ENCODE measurements around the gene FAM76A. TPM values are rescaled to one million over a fixed set of nuclear protein-coding genes. Genes with fewer than 3 reads are reported as not detected.
A peak's percentile ranks its signal among the peaks of the same experiment; 100 is the strongest.
"Not testable (repeated sequence)": the region's sequence is repeated elsewhere in the genome, so short reads cannot be mapped to it uniquely, and the experiment has no call there.

FAM76A gene
- total RNA-seq (10 to 100 TPM; 17.7 to 25.9 TPM), total RNA-seq (28.4 to 47.5 reads per million in 2 donors)

- DNase-seq (peak; percentile 99), ATAC-seq (peak; percentile 93)
- H3K27me3 Mint-ChIP-seq: no peaks in the 10 kb centered on the region
- H3K4me1 Mint-ChIP-seq: peaks cover 15% of the 10 kb centered on the region
- H3K4me3 Mint-ChIP-seq: peak within 1 kb of the TSS; percentile 81
- H3K27ac Mint-ChIP-seq: peak within 1 kb of the TSS; percentile 96
- H3K9me3 ChIP-seq (ENCODE audit: control insufficient read depth, low read length, poor library complexity, severe bottlenecking): no peaks in the 10 kb centered on the region
- no peaks in the 10 kb centered on the region for H3K36me3 Mint-ChIP-seq (ENCODE audit: low read depth)
Observed at GRCh38 chr1:27725374-27726172, at the start of gene FAM76A. TSS of gene FAM76A (plus strand) at chr1:27725961. CDS start at chr1:27726081, 120 bp downstream.

GRCh38 chr1:27676410-27676809 is 49.4 kb upstream of the FAM76A start:
- Mint-ChIP-seq H3K4me1 (peaks cover 12% of the 10 kb centered on the region), H3K27me3 (no peaks in the 10 kb centered on the region), H3K36me3 (ENCODE audit: low read depth) (peaks cover 3% of the 10 kb centered on the region), H3K4me3 (no peak overlapping the region), H3K27ac (no peak overlapping the region)
- ATAC-seq: no peak
- DNase-seq: no peak
- H3K9me3 ChIP-seq (ENCODE audit: control insufficient read depth, low read length, poor library complexity, severe bottlenecking): no peaks in the 10 kb centered on the region

- no peak for ATAC-seq
- Mint-ChIP-seq H3K36me3 (ENCODE audit: low read depth) (peaks cover 3% of the 10 kb centered on the region), H3K4me1 (no peaks in the 10 kb centered on the region), H3K27me3 (no peaks in the 10 kb centered on the region), H3K4me3 (no peak overlapping the region), H3K27ac (no peak overlapping the region)
- no peak for DNase-seq
- no peaks in the 10 kb centered on the region for H3K9me3 ChIP-seq (ENCODE audit: control insufficient read depth, low read length, poor library complexity, severe bottlenecking)
Observed at GRCh38 chr1:27678747-27679146, 47.0 kb upstream of the FAM76A start.

GRCh38 chr1:27680225-27680791 is 45.5 kb upstream of the FAM76A start:
- H3K4me1 Mint-ChIP-seq; H3K27ac Mint-ChIP-seq; ATAC-seq; H3K4me3 Mint-ChIP-seq; DNase-seq; H3K36me3 Mint-ChIP-seq (ENCODE audit: low read depth); H3K27me3 Mint-ChIP-seq; H3K9me3 ChIP-seq (ENCODE audit: control insufficient read depth, low read length, poor library complexity, severe bottlenecking): not testable (repeated sequence)

GRCh38 chr1:27681580-27681979 is 44.2 kb upstream of the FAM76A start:
- H3K4me1 Mint-ChIP-seq; H3K27ac Mint-ChIP-seq; H3K36me3 Mint-ChIP-seq (ENCODE audit: low read depth); ATAC-seq; H3K4me3 Mint-ChIP-seq; DNase-seq; H3K9me3 ChIP-seq (ENCODE audit: control insufficient read depth, low read length, poor library complexity, severe bottlenecking): not testable (repeated sequence)
- H3K27me3 Mint-ChIP-seq: peaks cover 12% of the 10 kb centered on the region

GRCh38 chr1:27682351-27682944 is 43.3 kb upstream of the FAM76A start:
- Mint-ChIP-seq H3K27me3 (peaks cover 12% of the 10 kb centered on the region), H3K36me3 (ENCODE audit: low read depth) (peaks cover 3% of the 10 kb centered on the region), H3K27ac (no peak overlapping the region), H3K4me3 (no peak overlapping the region), H3K4me1 (no peaks in the 10 kb centered on the region)
- H3K9me3 ChIP-seq (ENCODE audit: control insufficient read depth, low read length, poor library complexity, severe bottlenecking): no peaks in the 10 kb centered on the region
- DNase-seq: no peak
- no peak for ATAC-seq

GRCh38 chr1:27684176-27684575 is 41.6 kb upstream of the FAM76A start:
- H3K9me3 ChIP-seq (ENCODE audit: control insufficient read depth, low read length, poor library complexity, severe bottlenecking): no peaks in the 10 kb centered on the region
- no peak for DNase-seq
- peaks cover 3% of the 10 kb centered on the region for H3K36me3 Mint-ChIP-seq (ENCODE audit: low read depth)
- H3K4me1 Mint-ChIP-seq: no peaks in the 10 kb centered on the region
- H3K4me3 Mint-ChIP-seq: no peak overlapping the region
- no peak overlapping the region for H3K27ac Mint-ChIP-seq
- no peak for ATAC-seq
- H3K27me3 Mint-ChIP-seq: peaks cover 16% of the 10 kb centered on the region

GRCh38 chr1:27686223-27686990 is 39.4 kb upstream of the FAM76A start:
- Mint-ChIP-seq H3K4me1 (peaks cover 3% of the 10 kb centered on the region), H3K27ac (no peak overlapping the region), H3K27me3 (peaks cover 16% of the 10 kb centered on the region), H3K4me3 (no peak overlapping the region), H3K36me3 (ENCODE audit: low read depth) (no peaks in the 10 kb centered on the region)
- DNase-seq: no peak
- H3K9me3 ChIP-seq (ENCODE audit: control insufficient read depth, low read length, poor library complexity, severe bottlenecking): no peaks in the 10 kb centered on the region
- ATAC-seq: no peak

GRCh38 chr1:27687906-27688305 is 37.9 kb upstream of the FAM76A start:
- H3K4me1 Mint-ChIP-seq: peaks cover 3% of the 10 kb centered on the region
- no peak overlapping the region for H3K27ac Mint-ChIP-seq
- peaks cover 16% of the 10 kb centered on the region for H3K27me3 Mint-ChIP-seq
- no peaks in the 10 kb centered on the region for H3K36me3 Mint-ChIP-seq (ENCODE audit: low read depth)
- H3K4me3 Mint-ChIP-seq: no peak overlapping the region
- H3K9me3 ChIP-seq (ENCODE audit: control insufficient read depth, low read length, poor library complexity, severe bottlenecking): no peaks in the 10 kb centered on the region
- ATAC-seq: no peak
- no peak for DNase-seq

GRCh38 chr1:27689423-27690173 is 36.2 kb upstream of the FAM76A start:
- Mint-ChIP-seq H3K4me1 (peaks cover 3% of the 10 kb centered on the region), H3K27ac (peak overlapping the region; percentile 34), H3K4me3 (no peak overlapping the region), H3K27me3 (peaks cover 16% of the 10 kb centered on the region), H3K36me3 (ENCODE audit: low read depth) (no peaks in the 10 kb centered on the region)
- no peak for ATAC-seq
- DNase-seq: no peak
- H3K9me3 ChIP-seq (ENCODE audit: control insufficient read depth, low read length, poor library complexity, severe bottlenecking): no peaks in the 10 kb centered on the region

GRCh38 chr1:27690183-27690582 is 35.6 kb upstream of the FAM76A start:
- no peaks in the 10 kb centered on the region for H3K36me3 Mint-ChIP-seq (ENCODE audit: low read depth)
- peaks cover 3% of the 10 kb centered on the region for H3K4me1 Mint-ChIP-seq
- H3K27ac Mint-ChIP-seq: peak overlapping the region; percentile 34
- H3K4me3 Mint-ChIP-seq: no peak overlapping the region
- no peaks in the 10 kb centered on the region for H3K9me3 ChIP-seq (ENCODE audit: control insufficient read depth, low read length, poor library complexity, severe bottlenecking)
- ATAC-seq: no peak
- H3K27me3 Mint-ChIP-seq: peaks cover 12% of the 10 kb centered on the region
- no peak for DNase-seq

- not testable (repeated sequence) for H3K27ac Mint-ChIP-seq; H3K36me3 Mint-ChIP-seq (ENCODE audit: low read depth); DNase-seq; H3K4me3 Mint-ChIP-seq; ATAC-seq; H3K9me3 ChIP-seq (ENCODE audit: control insufficient read depth, low read length, poor library complexity, severe bottlenecking); H3K4me1 Mint-ChIP-seq
- H3K27me3 Mint-ChIP-seq: peaks cover 19% of the 10 kb centered on the region
Observed at GRCh38 chr1:27696835-27697234, 28.9 kb upstream of the FAM76A start.
